ENCODE measurements around the gene PRCD. TPM values are rescaled to one million over a fixed set of nuclear protein-coding genes. Genes with fewer than 3 reads are reported as not detected.
A peak's percentile ranks its signal among the peaks of the same experiment; 100 is the strongest.
"Not testable (repeated sequence)": the region's sequence is repeated elsewhere in the genome, so short reads cannot be mapped to it uniquely, and the experiment has no call there.

Gene PRCD
- total RNA-seq, 4 donors from 2014 or later, result 1.2 to 5.1 (median 3.8) TPM

- peaks cover 34 to 52% (median 51%) of the 10 kb centered on the region in 4 donors for H3K4me1 ChIP-seq
- TF ChIP-seq EP300 (IDR thresholded peaks at IDR 0.05) (no peak), CTCF (IDR thresholded peaks at IDR 0.05) (no peak), POLR2AphosphoS5 (IDR thresholded peaks at IDR 0.05) (no peak), POLR2A (IDR thresholded peaks at IDR 0.05; ENCODE audit: low read depth) (no peak)
- H3K27me3 ChIP-seq, result peaks cover 0 to 15% (median 0%) of the 10 kb centered on the region in 4 donors
- no peaks in the 10 kb centered on the region for H3K9me3 ChIP-seq
- DNase-seq (ENCODE audit: extremely low spot score), result no peak
- no peaks in the 10 kb centered on the region for H3K36me3 ChIP-seq
- WGBS, result 81% methylated on average over 8 of the region's 8 CpGs
- intact Hi-C loops (cut with DNase I), result loop anchor here (10.0 kb wide), 1 partner anchor 198 kb away; the partner anchor contains the start of gene QRICH2
- H3K27ac ChIP-seq (replicated peaks in 1 of 4), result peak overlapping the region in 1 of 4 donors; percentile 77
- H3K4me3 ChIP-seq, result no peak overlapping the region
Observed at GRCh38 chr17:76502341-76503211, 37.3 kb upstream of the PRCD start.

- DNase-seq (ENCODE audit: extremely low spot score), result no peak
- Histone ChIP-seq H3K4me3 (no peak overlapping the region), H3K27me3 (peaks cover 0 to 20% (median 0%) of the 10 kb centered on the region in 4 donors), H3K4me1 (peaks cover 18 to 36% (median 35%) of the 10 kb centered on the region in 4 donors), H3K36me3 (no peaks in the 10 kb centered on the region), H3K9me3 (no peaks in the 10 kb centered on the region), H3K27ac (replicated peaks in 1 of 4) (no peak overlapping the region)
- TF ChIP-seq CTCF (IDR thresholded peaks at IDR 0.05) (no peak), POLR2AphosphoS5 (IDR thresholded peaks at IDR 0.05) (no peak), POLR2A (IDR thresholded peaks at IDR 0.05; ENCODE audit: low read depth) (no peak), EP300 (IDR thresholded peaks at IDR 0.05) (no peak)
- intact Hi-C loops (cut with DNase I), result loop anchor here (10.0 kb wide), 1 partner anchor 199 kb away; the partner anchor contains the start of gene QRICH2
- 77% methylated on average over 7 of the region's 7 CpGs for WGBS
Observed at GRCh38 chr17:76504117-76504516, 35.7 kb upstream of the PRCD start.

- no peak for DNase-seq (ENCODE audit: extremely low spot score)
- no peaks in the 10 kb centered on the region for H3K36me3 ChIP-seq
- H3K9me3 ChIP-seq, result no peaks in the 10 kb centered on the region
- no peak overlapping the region for H3K27ac ChIP-seq (replicated peaks in 1 of 4)
- intact Hi-C loops (cut with DNase I), result loop anchor here (1.0 to 10.0 kb wide), 3 partner anchors 40 to 202 kb away; partner anchors contain the start of gene QRICH2
- H3K4me3 ChIP-seq, result no peak overlapping the region
- no peak for TF ChIP-seq POLR2A (IDR thresholded peaks at IDR 0.05; ENCODE audit: low read depth)
- peak in 2 of 3 experiments; percentile 95 to 96 for TF ChIP-seq CTCF (IDR thresholded peaks at IDR 0.05)
- TF ChIP-seq EP300 (IDR thresholded peaks at IDR 0.05), result no peak
- TF ChIP-seq POLR2AphosphoS5 (IDR thresholded peaks at IDR 0.05), result peak in 1 of 2 donors; percentile 50
- peaks cover 0 to 20% (median 0%) of the 10 kb centered on the region in 4 donors for H3K27me3 ChIP-seq
- WGBS, result 26% methylated on average over 23 of the region's 24 CpGs
- H3K4me1 ChIP-seq, result peaks cover 12 to 24% (median 14%) of the 10 kb centered on the region in 4 donors
Observed at GRCh38 chr17:76506408-76507345, 33.2 kb upstream of the PRCD start.

- WGBS, result 51% methylated on average over 14 of the region's 14 CpGs
- H3K4me3 ChIP-seq; H3K27ac ChIP-seq (replicated peaks in 1 of 4); DNase-seq (ENCODE audit: extremely low spot score); H3K36me3 ChIP-seq; H3K9me3 ChIP-seq: not testable (repeated sequence)
- peaks cover 0 to 20% (median 0%) of the 10 kb centered on the region in 4 donors for H3K27me3 ChIP-seq
- intact Hi-C loops (cut with DNase I), result loop anchor here (10.0 kb wide), 1 partner anchor 204 kb away; the partner anchor contains the start of gene QRICH2
- H3K4me1 ChIP-seq, result peaks cover 6 to 17% (median 8%) of the 10 kb centered on the region in 4 donors
Observed at GRCh38 chr17:76508472-76509063, 31.3 kb upstream of the PRCD start.

Data from esophagus muscularis mucosa (tissue), 4 donors.